Astrocyte of the hippocampus (primary cell): Measurements from ENCODE around the gene CAMTA1.

Experiments used
- DNase-seq: peaks from one replicate; pipeline ENCODE4 v3.0.0; 2011; ENCODE audit warnings: low read depth, low spot score

The CAMTA1 gene

DNA sequence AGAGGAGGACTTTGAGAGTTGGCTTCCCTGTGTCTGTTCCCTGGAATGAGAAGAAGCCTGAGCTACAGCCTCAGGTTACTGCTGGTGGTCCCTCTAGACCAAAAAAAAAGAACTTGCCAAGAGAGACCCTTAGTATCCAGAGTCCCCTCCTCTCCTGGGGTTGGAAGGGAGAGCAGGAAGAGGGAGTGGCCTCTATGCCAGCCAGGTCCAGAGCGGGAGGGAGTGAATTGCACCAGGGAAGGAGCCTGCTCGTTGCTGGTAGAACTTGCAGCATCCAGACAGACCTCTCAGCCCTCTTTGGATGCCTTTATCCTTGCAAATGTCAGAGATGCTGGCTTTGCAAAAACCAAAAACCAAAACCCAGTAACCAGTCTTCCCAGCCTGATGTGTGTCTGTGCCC is 494.5 kb downstream of the CAMTA1 start:
- DNase-seq = no peak

GRCh38 chr1:7280347-7280960 is 495.2 kb downstream of the CAMTA1 start:
- no peak for DNase-seq

GRCh38 chr1:7281821-7282220 is 496.6 kb downstream of the CAMTA1 start:
- DNase-seq = peak; percentile 50

GRCh38 chr1:7284839-7285435 is 499.7 kb downstream of the CAMTA1 start:
- no peak for DNase-seq

DNA sequence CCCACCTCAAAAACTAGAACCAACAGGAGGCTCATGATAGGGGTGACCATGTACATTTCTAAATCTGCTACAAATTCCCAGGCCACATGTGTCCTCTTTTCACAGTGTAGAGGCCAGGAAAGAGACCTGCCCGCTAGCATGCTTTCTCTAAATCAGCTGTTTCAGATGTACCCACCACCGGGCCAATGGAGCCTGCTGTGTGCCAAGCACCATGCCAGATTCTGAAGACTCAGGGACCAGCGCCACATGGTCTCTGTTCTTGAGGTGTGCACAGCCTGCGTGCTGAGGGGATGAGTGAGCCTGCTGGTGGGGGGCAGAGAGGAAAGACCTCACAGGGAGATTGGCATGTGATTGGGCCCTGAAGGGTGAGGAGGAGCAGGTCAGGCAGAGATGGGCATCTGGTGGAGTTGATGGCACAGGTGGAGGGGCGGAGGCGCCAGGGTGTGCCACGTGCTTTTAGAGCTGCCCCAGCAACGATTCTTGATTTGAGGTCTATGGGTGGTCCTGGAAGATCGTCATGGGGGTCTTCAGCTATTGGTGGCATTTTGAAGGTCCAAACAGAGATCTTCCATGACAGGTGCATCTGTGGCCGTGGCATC is 500.7 kb downstream of the CAMTA1 start:
- no peak for DNase-seq

DNA sequence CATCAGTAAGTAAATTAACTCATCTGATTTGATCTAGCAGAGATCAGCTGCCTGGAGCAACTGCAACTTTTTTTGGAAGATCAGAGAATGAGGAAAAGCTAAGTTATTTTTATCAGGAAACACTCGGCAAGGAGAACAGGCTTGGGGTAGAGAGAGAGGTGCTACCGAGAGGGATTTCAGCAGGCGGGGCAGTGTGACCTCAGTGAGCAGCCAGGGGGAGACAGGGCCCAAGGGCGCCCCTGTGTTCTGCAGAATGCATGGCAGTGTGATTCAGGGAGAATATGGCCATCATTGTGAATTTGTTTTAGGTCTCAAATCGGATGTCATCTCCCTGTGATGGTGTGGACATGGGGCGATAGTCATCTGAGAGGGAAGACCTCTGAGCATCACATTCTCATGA is 501.8 kb downstream of the CAMTA1 start:
- no peak for DNase-seq

GRCh38 chr1:7288992-7289391 is 503.7 kb downstream of the CAMTA1 start:
- no peak for DNase-seq

DNA sequence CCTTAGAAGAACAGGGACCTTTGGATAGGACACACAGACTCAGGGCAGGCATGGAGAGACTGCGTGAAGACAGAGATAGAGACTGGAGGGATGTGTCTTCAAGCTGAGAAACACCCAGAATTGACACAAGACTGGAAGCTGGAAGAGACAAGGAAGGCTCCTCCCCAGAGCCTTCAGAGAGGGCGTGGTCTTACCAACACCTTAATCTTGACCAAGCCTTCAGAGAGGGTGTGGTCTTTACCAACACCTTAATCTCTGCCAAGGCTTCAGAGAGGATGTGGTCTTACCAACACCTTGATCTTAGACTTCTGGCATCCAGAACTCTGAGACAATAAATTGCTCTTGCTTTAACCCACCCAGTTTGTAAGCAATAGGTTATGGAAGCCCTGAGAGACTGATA is 504.4 kb downstream of the CAMTA1 start:
- no peak for DNase-seq

DNA sequence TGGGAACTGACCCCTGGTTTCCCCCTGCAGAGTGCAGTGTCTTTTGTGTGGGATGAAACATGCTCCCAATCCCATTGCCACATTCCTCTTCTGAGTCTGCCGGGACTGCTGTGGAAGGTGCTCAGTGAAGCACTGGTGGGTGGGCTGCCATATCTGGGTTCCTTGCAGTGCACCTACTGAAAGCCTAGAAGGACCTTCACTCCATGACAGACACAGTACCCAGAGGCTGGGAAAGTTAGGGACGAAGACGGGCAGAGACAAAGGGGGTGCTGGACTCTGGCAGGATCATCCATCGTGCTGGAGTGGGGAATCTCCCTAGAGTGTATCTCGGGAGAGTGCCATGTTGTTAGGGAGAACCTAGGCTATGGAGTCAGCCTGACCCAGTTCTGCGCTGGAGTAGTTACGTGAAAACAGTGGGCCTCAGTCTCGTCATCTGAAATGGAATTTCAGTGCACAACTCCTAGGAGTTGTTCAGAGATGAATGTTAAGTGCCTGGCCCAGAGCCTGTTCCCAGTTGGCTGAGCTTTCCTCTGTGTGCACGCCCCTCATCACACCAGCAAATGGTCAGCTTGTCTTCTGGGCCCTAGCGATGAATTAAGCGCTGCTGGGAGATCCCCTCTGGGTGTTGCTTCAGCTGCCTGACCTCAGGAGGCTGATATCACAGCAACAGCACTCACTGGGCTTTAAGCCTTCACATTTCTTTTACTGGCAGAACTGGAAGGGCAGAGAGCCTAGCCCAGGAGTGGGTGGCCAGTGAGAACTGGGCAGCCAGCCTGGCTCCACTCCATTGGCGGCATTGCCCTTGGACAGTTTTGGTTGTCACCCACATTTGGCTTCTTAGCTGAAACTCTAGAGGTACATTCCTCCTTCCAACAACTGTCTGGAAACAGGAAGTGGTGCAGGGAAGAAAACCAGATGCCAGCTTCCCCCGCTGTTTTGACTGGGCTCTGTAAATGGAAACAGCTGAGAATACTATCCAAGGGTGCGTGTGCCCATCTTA is 506.0 kb downstream of the CAMTA1 start:
- DNase-seq = peak; percentile 16

GRCh38 chr1:7292036-7292681 is 506.9 kb downstream of the CAMTA1 start:
- no peak for DNase-seq

DNA sequence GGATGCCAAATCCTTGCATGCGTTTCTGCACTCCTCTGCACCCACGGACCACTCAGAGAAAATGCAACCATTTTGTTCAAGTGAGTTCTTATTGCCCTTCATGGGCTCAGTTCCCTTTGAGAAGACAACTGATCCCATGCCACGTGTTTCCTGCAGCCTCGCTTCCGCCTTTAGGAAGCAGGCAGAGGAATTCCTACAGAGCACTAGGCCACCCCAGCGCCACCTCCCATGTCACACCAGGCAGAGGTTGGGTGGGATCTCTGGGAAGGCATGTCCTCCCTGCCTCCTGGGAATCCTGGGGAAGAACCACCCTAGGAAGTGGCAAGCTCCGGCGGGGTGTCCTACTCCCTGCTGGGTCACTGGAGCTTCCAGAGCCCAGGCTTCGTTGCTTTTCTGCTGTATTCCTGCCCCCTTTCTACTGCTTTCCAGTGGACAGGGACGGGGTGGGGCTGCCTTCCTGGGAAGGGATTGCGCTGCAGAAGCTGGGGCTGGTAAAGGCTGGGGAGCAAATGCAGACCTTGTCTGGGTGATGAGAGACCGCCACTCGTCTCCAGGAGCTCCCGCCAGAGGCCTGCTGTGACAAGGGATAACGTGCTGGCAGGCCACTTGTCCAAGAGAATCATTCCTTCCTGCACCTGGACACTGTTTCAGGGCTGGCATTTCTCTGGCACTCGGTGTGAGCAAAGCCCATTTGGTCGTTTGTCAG is 507.6 kb downstream of the CAMTA1 start:
- no peak for DNase-seq

DNA sequence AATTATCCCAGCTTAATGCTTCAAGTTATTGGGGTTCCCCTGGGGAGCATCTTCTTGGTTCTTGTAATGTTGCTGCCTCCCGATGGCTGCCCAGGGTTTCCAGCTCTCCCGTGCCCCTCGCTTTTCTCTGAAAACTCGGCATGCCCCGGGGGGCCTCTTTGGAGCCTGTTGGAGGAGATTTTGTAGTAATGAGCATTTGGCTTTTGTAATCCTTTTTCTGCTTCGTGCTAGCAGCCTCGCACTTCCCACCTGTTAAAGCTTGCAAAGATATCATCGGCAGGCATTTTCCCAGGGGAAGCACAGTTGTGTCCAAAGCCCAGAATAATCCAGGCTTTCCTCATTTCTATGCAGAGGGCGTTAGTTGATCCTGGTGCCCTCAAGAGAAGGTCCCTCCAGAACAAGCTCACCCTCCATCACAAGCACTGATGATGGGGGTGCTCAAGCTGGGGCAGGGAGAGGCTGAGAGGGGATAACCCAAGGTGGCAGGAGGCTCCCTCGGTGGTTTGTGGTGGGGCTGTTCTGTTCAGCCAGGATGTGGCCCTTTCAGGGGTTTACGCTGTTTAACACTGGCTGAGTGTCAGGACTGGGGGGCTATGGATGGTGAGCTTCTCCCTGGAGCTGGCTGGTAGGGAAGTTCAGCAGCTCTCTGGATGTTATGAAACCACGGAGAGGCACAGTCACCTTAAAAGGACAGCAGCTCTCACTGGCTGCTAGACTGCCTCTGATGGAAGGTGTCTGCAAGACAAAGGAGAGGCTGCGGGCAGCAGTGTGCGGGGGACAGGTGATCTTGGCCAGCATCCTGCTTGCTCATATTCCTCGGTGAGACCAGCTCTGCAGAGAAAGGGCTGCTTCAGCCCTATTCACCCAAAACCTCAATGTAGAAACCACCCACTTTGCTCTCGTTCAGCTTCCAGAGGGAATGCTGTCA is 508.7 kb downstream of the CAMTA1 start:
- no peak for DNase-seq

- DNase-seq = no peak
Observed at GRCh38 chr1:7294636-7295035, 509.4 kb downstream of the CAMTA1 start.

- DNase-seq = no peak
Observed at GRCh38 chr1:7295946-7296345, 510.7 kb downstream of the CAMTA1 start.

DNA sequence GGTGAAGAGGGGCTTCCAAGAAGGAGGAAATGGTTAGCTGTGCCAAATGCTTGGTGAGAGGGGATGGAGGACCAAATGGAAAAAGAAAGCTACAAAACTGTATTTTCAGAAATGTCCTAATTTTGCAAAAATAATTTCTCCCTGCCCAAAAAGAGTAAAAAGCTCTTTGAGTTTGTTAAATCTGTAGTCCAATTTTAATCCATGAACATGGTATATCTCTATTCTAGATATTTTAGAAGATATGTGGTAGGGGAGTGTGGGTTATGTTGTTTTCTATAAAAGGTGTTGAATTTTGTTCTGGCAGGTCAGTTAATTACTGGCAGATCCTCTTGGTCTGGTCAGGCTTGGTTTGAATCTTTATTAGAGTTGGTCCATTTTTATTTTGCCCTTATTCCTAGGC is 511.7 kb downstream of the CAMTA1 start:
- DNase-seq = no peak

DNA sequence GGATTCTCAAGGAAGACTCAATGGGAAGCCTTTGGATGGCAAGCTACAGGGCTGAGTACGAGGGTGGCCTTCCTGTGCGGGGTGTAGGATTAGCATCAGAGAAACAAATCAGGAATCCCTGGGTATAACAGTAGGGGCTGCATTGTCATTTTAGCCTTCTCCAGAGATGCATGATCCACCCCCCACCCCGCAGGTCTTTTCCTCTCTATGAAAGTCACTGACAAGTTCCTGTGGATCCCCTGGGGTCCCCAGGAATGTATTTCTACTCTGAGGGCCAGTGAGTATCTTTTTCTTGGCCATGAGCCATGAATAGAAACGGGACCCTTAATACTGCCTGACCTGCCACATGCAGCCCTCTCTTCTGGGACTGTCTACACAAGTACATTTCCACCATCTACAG is 512.9 kb downstream of the CAMTA1 start:
- no peak for DNase-seq

DNA sequence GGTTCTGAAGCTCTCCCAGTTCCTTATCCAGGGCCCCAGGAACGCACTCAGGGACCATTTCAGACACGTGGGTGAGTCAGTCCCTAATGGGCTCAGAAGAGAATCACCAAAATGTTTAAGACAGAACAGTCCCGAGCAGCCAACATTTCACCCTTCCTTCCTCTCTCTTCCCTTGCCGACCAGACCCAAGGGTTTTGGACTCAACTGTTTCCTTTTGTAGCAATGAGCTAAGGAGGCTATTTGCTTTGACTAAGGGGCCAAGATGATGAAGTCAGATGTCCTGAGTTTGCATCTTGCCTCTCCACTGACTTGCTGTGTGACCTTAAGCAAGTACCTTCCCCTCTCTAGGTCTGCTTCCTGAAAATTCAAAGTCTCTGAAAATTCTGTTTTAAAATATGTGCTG is 513.5 kb downstream of the CAMTA1 start:
- peak; percentile 53 for DNase-seq

DNA sequence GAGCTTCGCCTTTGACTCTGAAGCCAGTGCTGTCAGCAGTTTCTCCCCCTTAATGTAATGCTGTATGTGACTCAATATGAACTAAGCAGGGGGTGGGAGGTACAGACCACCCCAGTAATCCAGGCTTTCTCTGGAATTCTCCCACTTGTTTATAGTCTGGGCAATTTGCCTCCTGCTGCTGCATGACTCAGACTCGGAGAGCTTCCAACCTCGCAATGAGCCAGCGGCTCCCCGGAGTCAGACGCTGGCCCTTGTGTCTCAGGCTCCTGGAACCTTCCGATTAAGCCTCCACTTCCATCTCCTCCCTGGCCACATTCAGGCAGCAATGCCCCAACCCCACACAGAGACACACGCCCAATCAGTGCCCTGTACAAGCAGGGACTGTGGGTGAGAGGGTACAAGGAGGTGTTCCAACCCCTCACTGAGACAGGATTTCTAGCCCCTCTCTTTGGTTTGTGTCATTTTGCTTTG is 514.1 kb downstream of the CAMTA1 start:
- DNase-seq = peak; percentile 98

DNA sequence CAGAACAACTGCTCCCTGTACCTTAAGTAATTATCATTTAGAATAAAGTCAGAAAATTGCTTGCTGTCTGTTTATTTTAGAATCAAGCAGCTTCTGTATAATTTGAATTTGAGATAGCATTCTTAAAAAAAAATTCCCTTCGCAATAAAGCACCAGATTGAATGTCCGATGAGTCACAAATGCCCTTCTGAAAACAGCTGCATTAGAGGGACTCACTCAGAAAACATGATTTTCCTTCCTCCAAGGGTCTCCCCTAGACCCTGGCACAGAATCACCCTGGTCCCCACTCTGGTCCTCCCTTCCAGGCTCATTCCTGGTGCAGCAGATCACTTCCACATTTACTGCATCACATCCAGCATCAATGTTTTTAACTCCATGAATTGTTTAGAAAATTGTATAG is 514.7 kb downstream of the CAMTA1 start:
- peak; percentile 71 for DNase-seq
